Activated CD4-positive, alpha-beta T cell treated with anti-CD3 and anti-CD28 coated beads for 36 hours (primary cell): ENCODE data around the gene FCER1G. TPM values are rescaled to one million over a fixed set of nuclear protein-coding genes. Genes with fewer than 3 reads are reported as not detected.

Source experiments
- ATAC-seq: fragments of 200-7000 bp; cut with Tn5 transposase; one replicate; pipeline ENCODE4 v1.10.0; 2021; ENCODE audit warnings: mild to moderate bottlenecking, moderate library complexity
- CTCF ChIA-PET: fragments of 350-600 bp; sonication (Branson Sonifier 250); formaldehyde crosslinking; loops from one replicate; lab custom pipeline; 2021; ENCODE audit warnings: antibody characterized with exemption; lab: Charles Lee
- POLR2A ChIA-PET: fragments of 350-600 bp; sonication (Branson Sonifier 250); formaldehyde crosslinking; loops from one replicate; lab custom pipeline; 2021; ENCODE audit warnings: antibody characterized with exemption, inconsistent platforms; lab: Charles Lee
- DNase-seq: peaks from one replicate; pipeline ENCODE4 v3.0.0-alpha.2; 2020
- H3K27ac Mint-ChIP-seq: one replicate; pipeline ENCODE4 v1.8.0; 2021; ENCODE audit warnings: mixed read lengths
- H3K27me3 Mint-ChIP-seq: one replicate; pipeline ENCODE4 v1.8.0; 2021; ENCODE audit warnings: mixed read lengths
- H3K36me3 Mint-ChIP-seq: one replicate; pipeline ENCODE4 v1.8.0; 2021; ENCODE audit warnings: low read depth, mixed read lengths
- H3K4me1 Mint-ChIP-seq: one replicate; pipeline ENCODE4 v1.8.0; 2021; ENCODE audit warnings: mixed read lengths
- H3K4me3 Mint-ChIP-seq: one replicate; pipeline ENCODE4 v1.8.0; 2021; ENCODE audit warnings: mild to moderate bottlenecking, moderate library complexity, mixed read lengths
- H3K9me3 Mint-ChIP-seq: one replicate; pipeline ENCODE4 v1.8.0; 2021; ENCODE audit warnings: low read depth, mixed read lengths
- intact Hi-C, 2 experiments: fragments of 100-400 bp; cut with DNase I in 1 of 2; cut with micrococcal nuclease in 1 of 2; formaldehyde crosslinking; loops; one replicate each; pipeline versions ENCODE4 v1.14.2 to v1.15.1; 2022 to 2024; cut with DNase I, micrococcal nuclease
- microRNA-seq: library from miRNA; unstranded; fragments of <30 nt; microRNA quantifications from one replicate; pipeline ENCODE4 v1.2.0, GENCODE V29; 2021; ENCODE audit warnings: borderline replicate concordance
- total RNA-seq, 2 experiments: library from RNA; stranded (reverse); gene quantifications; one replicate each; pipeline ENCODE4 v1.2.3, GENCODE V29; 2021

FCER1G gene
- total RNA-seq, 2 experiments from 2014 or later = 0.98 to 2.2 TPM

DNA sequence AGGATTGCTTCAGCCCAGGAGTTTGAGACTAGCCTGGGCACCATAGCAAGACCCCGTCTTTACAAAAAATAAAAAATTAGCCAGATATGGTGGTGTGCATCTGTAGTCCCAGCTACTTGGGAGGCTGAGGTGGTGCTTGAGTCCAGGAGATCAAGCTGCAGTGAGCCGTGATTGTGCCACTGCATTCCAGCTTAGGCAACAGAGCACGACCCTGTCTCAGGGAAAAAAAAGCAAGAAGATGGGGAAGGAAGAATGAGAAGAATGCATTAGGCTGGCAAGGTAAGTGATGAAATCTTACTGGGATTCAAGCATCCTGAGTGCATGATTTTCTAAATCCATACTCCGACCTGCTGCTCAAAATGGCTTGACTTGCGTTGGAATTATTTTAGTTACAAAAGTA lies 50.2 kb downstream of the FCER1G start:
- DNase-seq = no peak
- no peak for ATAC-seq

DNA sequence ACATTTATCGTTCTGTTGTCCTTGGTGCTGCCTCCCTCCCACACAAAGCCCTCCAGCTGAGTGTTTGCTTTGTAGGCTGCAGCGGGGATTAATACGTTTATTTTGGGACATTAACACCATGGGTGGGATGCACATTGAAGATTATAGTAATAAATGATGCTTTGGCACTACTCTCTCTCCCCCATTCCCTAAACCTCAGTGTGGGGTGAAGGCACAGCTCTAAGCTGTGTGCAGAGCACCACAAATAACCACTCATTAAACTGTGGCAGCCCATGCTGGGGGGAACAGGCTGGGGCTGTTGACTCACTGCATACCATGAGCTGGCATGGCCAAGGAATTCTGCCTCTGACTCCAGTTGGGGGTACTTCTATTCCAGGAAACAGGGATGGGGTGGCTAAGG lies 51.1 kb downstream of the FCER1G start:
- Mint-ChIP-seq H3K36me3 (no peaks in the 10 kb centered on the region), H3K4me3 (no peak overlapping the region), H3K27me3 (peaks cover 14% of the 10 kb centered on the region), H3K27ac (no peak overlapping the region), H3K4me1 (no peaks in the 10 kb centered on the region), H3K9me3 (no peaks in the 10 kb centered on the region)
- intact Hi-C loops = no loop called here
- DNase-seq (no peak), ATAC-seq (no peak)
- POLR2A ChIA-PET = no interaction called here
- CTCF ChIA-PET = interaction anchor here (0.8 to 1.2 kb wide), 2 partner anchors 14 to 41 kb away, joined by 4 to 5 read pairs; partner anchors contain the start of gene TOMM40L

More for the DNA sequence above, 50.2 kb downstream of the FCER1G start:
- Mint-ChIP-seq H3K9me3 (no peaks in the 10 kb centered on the region), H3K4me3 (no peak overlapping the region), H3K36me3 (no peaks in the 10 kb centered on the region), H3K27ac (no peak overlapping the region), H3K27me3 (peaks cover 20% of the 10 kb centered on the region), H3K4me1 (no peaks in the 10 kb centered on the region)
- ChIA-PET CTCF (interaction anchor here (0.7 kb wide), 1 partner anchor 26 kb away, joined by 3 read pairs; no protein-coding TSS in a partner anchor), POLR2A (no interaction called here)
- intact Hi-C loops = no loop called here

DNA sequence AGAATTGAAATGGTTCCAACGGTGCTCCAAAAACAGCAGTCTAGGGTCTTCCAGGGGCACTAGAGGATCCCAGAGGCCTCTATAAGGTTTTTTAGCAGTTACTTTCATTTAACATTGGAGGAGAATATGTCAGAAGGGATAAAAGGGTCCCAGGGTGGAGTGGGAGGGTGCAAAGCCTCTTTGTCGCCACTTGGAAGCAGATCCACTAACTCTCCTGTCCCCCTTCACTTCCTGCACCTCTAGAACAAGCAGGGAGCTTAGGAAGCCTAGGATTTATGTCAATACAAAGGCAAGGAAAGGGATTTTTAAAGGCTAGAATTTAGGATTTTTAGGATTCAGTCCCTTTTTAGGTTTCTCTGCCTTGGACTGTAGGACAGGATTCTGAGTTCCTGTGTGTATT lies 51.7 kb downstream of the FCER1G start:
- H3K27me3 Mint-ChIP-seq = peaks cover 8% of the 10 kb centered on the region
- no peak overlapping the region for H3K27ac Mint-ChIP-seq
- intact Hi-C loops = no loop called here
- no peaks in the 10 kb centered on the region for H3K36me3 Mint-ChIP-seq
- H3K4me3 Mint-ChIP-seq = no peak overlapping the region
- DNase-seq = no peak
- H3K4me1 Mint-ChIP-seq = no peaks in the 10 kb centered on the region
- no peaks in the 10 kb centered on the region for H3K9me3 Mint-ChIP-seq
- CTCF ChIA-PET = interaction anchor here (0.6 to 1.2 kb wide), 3 partner anchors 8 to 41 kb away, joined by 3 to 5 read pairs (median 4); partner anchors contain the start of genes PCP4L1 and TOMM40L
- no peak for ATAC-seq
- POLR2A ChIA-PET = no interaction called here

DNA sequence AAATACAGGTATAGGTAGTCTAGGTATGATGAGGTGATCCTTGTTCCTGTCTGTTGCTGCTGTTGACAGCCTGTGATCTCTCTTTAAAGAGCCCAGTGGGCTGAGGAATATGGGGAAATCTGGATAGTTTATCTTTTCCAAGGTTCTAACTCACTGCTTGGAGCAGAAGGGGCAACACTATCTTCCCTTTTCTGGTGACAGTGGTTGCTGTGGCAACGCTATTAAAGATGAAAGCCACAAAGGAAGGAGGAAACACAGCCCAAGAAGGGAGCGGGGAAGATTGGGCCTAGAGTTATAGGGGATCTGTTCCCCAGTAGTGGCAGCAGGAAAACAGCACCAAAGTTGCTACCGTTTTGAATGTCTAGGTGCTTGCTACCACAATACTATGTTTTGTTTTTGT lies 52.2 kb downstream of the FCER1G start:
- POLR2A ChIA-PET = no interaction called here
- H3K9me3 Mint-ChIP-seq = no peaks in the 10 kb centered on the region
- intact Hi-C loops = no loop called here

More for the DNA sequence above, 52.2 kb downstream of the FCER1G start:
- H3K27me3 Mint-ChIP-seq = peaks cover 5% of the 10 kb centered on the region
- no peaks in the 10 kb centered on the region for H3K36me3 Mint-ChIP-seq
- ATAC-seq = no peak
- no peak overlapping the region for H3K27ac Mint-ChIP-seq
- DNase-seq = no peak
- CTCF ChIA-PET = interaction anchor here (0.6 to 1.2 kb wide), 2 partner anchors 9 to 15 kb away, joined by 3 to 5 read pairs; partner anchors contain the start of gene PCP4L1
- H3K4me1 Mint-ChIP-seq = no peaks in the 10 kb centered on the region
- H3K4me3 Mint-ChIP-seq = no peak overlapping the region

Small RNA genes lying within 50 kb of the gene (microRNA-seq; reads per million reads assigned to microRNA genes)
- gene MIR5187 = 2.1 reads per million

Other genes starting within 250 kb of the FCER1G start
- gene F11R, start 194.1 kb upstream of the FCER1G start, total RNA-seq = 10 to 100 TPM; 16.9 to 25.2 TPM
- 10 to 100 TPM; 26.0 to 42.8 TPM for gene TSTD1, start 176.3 kb upstream of the FCER1G start, total RNA-seq
- 10 to 100 TPM; 34.5 to 42.8 TPM for gene USF1, start 169.3 kb upstream of the FCER1G start, total RNA-seq
- gene ARHGAP30, start 145.4 kb upstream of the FCER1G start, total RNA-seq = 100 to 1,000 TPM; 125 to 165 TPM
- gene NECTIN4, start 125.7 kb upstream of the FCER1G start, total RNA-seq = not detected
- gene KLHDC9, start 116.9 kb upstream of the FCER1G start, total RNA-seq = under 1 TPM; 0.39 to 0.50 TPM
- 100 to 1,000 TPM; 108 to 136 TPM for gene PFDN2, start 97.3 kb upstream of the FCER1G start, total RNA-seq
- 10 to 100 TPM; 58.2 to 62.1 TPM for gene NIT1, start 97.2 kb upstream of the FCER1G start, total RNA-seq
- gene DEDD, start 82.6 kb upstream of the FCER1G start, total RNA-seq = 10 to 100 TPM; 33.9 to 44.9 TPM
- gene UFC1, start 61.3 kb upstream of the FCER1G start, total RNA-seq = 10 to 100 TPM; 89.2 to 98.6 TPM
- gene USP21, start 55.8 kb upstream of the FCER1G start, total RNA-seq = 10 to 100 TPM; 25.1 to 32.0 TPM
- 10 to 100 TPM; 21.5 to 28.8 TPM for gene PPOX, start 48.9 kb upstream of the FCER1G start, total RNA-seq
- 10 to 100 TPM; 40.5 to 51.8 TPM for gene B4GALT3, start 37.8 kb upstream of the FCER1G start, total RNA-seq
- under 1 TPM; 0.40 to 0.71 TPM for gene ADAMTS4, start 16.2 kb upstream of the FCER1G start, total RNA-seq
- 10 to 100 TPM; 71.8 to 92.0 TPM for gene NDUFS2, start 12.9 kb upstream of the FCER1G start, total RNA-seq
- not detected for gene APOA2, start 8.3 kb downstream of the FCER1G start, total RNA-seq
- 10 to 100 TPM; 12.3 to 13.2 TPM for gene TOMM40L, start 10.8 kb downstream of the FCER1G start, total RNA-seq
- not detected for gene NR1I3, start 22.9 kb downstream of the FCER1G start, total RNA-seq
- gene PCP4L1, start 43.5 kb downstream of the FCER1G start, total RNA-seq = under 1 TPM; 0.21 to 0.27 TPM
- 1 to 10 TPM; 4.6 to 5.3 TPM for gene MPZ, start 94.7 kb downstream of the FCER1G start, total RNA-seq
- gene SDHC, start 99.1 kb downstream of the FCER1G start, total RNA-seq = 100 to 1,000 TPM; 191 to 235 TPM
- not detected for gene CFAP126, start 152.6 kb downstream of the FCER1G start, total RNA-seq